IMR-90 (cell line): ENCODE results near the gene LSMEM2. TPM values are rescaled to one million over a fixed set of nuclear protein-coding genes. Genes with fewer than 3 reads are reported as not detected.

Experiments used
- ATAC-seq: fragments of 200-7000 bp; cut with Tn5 transposase; 2 replicates; pipeline ENCODE4 v1.9.1; 2020; ENCODE audit warnings: low read depth, mild to moderate bottlenecking, moderate library complexity
- BruUV-seq: library from RNA; stranded (reverse); fragments of 400-500 nt; replicated peaks from 2 replicates; lab custom pipeline; 2021; lab: Mats Ljungman, UMichigan
- CTCF ChIA-PET: fragments of 300-600 bp; formaldehyde crosslinking; extraction: SDS; loops from one replicate; lab custom pipeline; 2021; ENCODE audit warnings: antibody characterized with exemption; lab: Yijun Ruan, JAX
- POLR2A ChIA-PET: fragments of 300-600 bp; sonication (Branson Sonifier 250); formaldehyde crosslinking; loops from one replicate; lab custom pipeline; 2022; ENCODE audit warnings: antibody characterized with exemption; ENCODE audit not compliant: unreplicated experiment; lab: Charles Lee
- DNase-seq: peaks from one replicate; pipeline ENCODE4 v3.0.0; 2013
- H2AFZ ChIP-seq: replicated peaks from 2 replicates; pipeline ENCODE3; 2013; ENCODE audit warnings: low read length, mild to moderate bottlenecking; ENCODE audit not compliant: poor library complexity
- H2AK5ac ChIP-seq: 2 replicates; pipeline ENCODE4 v1.6.1; 2013; ENCODE audit warnings: low read depth, low read length, inconsistent platforms
- H2AK9ac ChIP-seq: replicated peaks from 2 replicates; pipeline ENCODE3; 2013; ENCODE audit warnings: mild to moderate bottlenecking, low read depth, low read length, moderate library complexity; ENCODE audit not compliant: poor library complexity
- H2BK120ac ChIP-seq: 2 replicates; pipeline ENCODE4 v1.6.1; 2013; ENCODE audit warnings: low read depth, low read length, inconsistent platforms
- H2BK15ac ChIP-seq: 3 replicates; pipeline ENCODE4 v1.6.1; 2013; ENCODE audit warnings: low read depth, low read length, inconsistent platforms
- H2BK20ac ChIP-seq: 2 replicates; pipeline ENCODE4 v1.6.1; 2013; ENCODE audit warnings: low read depth, mild to moderate bottlenecking, inconsistent platforms, low read length, moderate library complexity
- H2BK5ac ChIP-seq: 2 replicates; pipeline ENCODE4 v1.6.1; 2013; ENCODE audit warnings: mild to moderate bottlenecking, low read depth, low read length, inconsistent platforms; ENCODE audit not compliant: poor library complexity, severe bottlenecking
- H3K14ac ChIP-seq: replicated peaks from 2 replicates; pipeline ENCODE4 v1.6.1; 2013; ENCODE audit warnings: low read depth, low read length, inconsistent platforms
- H3K18ac ChIP-seq: 2 replicates; pipeline ENCODE4 v1.6.1; 2013; ENCODE audit warnings: low read depth, low read length, control low read depth
- H3K23ac ChIP-seq: 2 replicates; pipeline ENCODE4 v1.6.1; 2013; ENCODE audit warnings: low read depth, low read length, inconsistent platforms
- H3K27ac ChIP-seq: 2 replicates; pipeline ENCODE4 v1.5.1; 2013; ENCODE audit warnings: mild to moderate bottlenecking, control low read depth, low read length; ENCODE audit not compliant: insufficient read depth
- H3K27me3 ChIP-seq: 2 replicates; pipeline ENCODE4 v1.6.1; 2013; ENCODE audit warnings: low read length; ENCODE audit not compliant: control insufficient read depth, insufficient read depth
- H3K36me3 ChIP-seq: 2 replicates; pipeline ENCODE4 v1.6.1; 2013; ENCODE audit warnings: low read length, mixed read lengths; ENCODE audit not compliant: control insufficient read depth, insufficient read depth
- H3K4ac ChIP-seq: 2 replicates; pipeline ENCODE4 v1.6.1; 2013; ENCODE audit warnings: low read depth, low read length, inconsistent platforms
- H3K4me1 ChIP-seq: 2 replicates; pipeline ENCODE4 v1.6.1; 2013; ENCODE audit warnings: low read length, mixed read lengths; ENCODE audit not compliant: control insufficient read depth, insufficient read depth
- H3K4me2 ChIP-seq: 2 replicates; pipeline ENCODE4 v1.6.1; 2013; ENCODE audit warnings: low read depth, mild to moderate bottlenecking, control low read depth, low read length, moderate library complexity
- H3K4me3 ChIP-seq: 2 replicates; pipeline ENCODE4 v1.5.1; 2013; ENCODE audit warnings: low read depth, mild to moderate bottlenecking, control low read depth, low read length, moderate library complexity; ENCODE audit not compliant: insufficient read depth
- H3K56ac ChIP-seq: 2 replicates; pipeline ENCODE4 v1.6.1; 2013; ENCODE audit warnings: low read length, inconsistent platforms; ENCODE audit not compliant: insufficient read depth; ENCODE audit errors: extremely low read depth
- H3K79me1 ChIP-seq, 2 experiments: 2 replicates each; pipeline ENCODE4 v1.6.1; 2013; ENCODE audit warnings: low read length in 2 of 2, inconsistent platforms in 1 of 2, low read depth in 1 of 2
- H3K9ac ChIP-seq: 2 replicates; pipeline ENCODE4 v1.6.1; 2013; ENCODE audit warnings: low read depth, low read length, control low read depth
- H3K9me1 ChIP-seq: 2 replicates; pipeline ENCODE4 v1.6.1; 2013; ENCODE audit warnings: low read length, inconsistent platforms; ENCODE audit not compliant: insufficient read depth
- H3K9me3 ChIP-seq: 2 replicates; pipeline ENCODE4 v1.6.1; 2013; ENCODE audit warnings: low read length; ENCODE audit not compliant: control insufficient read depth, insufficient read depth
- H4K20me1 ChIP-seq: 2 replicates; pipeline ENCODE4 v1.6.1; 2013; ENCODE audit warnings: low read length, inconsistent platforms; ENCODE audit not compliant: insufficient read depth
- H4K5ac ChIP-seq: 2 replicates; pipeline ENCODE4 v1.6.1; 2013; ENCODE audit warnings: mild to moderate bottlenecking, low read depth, low read length, control low read depth
- H4K8ac ChIP-seq, 2 experiments: 2 replicates each; pipeline ENCODE4 v1.6.1; 2013; ENCODE audit warnings: low read depth in 2 of 2, low read length in 2 of 2, control low read depth in 1 of 2, inconsistent platforms in 1 of 2
- H4K91ac ChIP-seq: 2 replicates; pipeline ENCODE4 v1.6.1; 2013; ENCODE audit warnings: low read depth, low read length, inconsistent platforms; ENCODE audit not compliant: insufficient read depth
- FOS ChIP-seq: fragments of 150-350 bp; IDR thresholded peaks from 2 replicates; pipeline ENCODE4 v1.6.1; 2016; ENCODE audit warnings: low read depth, low read length
- WGBS, 2 experiments: methylation state at CpG; one replicate each; pipeline versions ENCODE4 v1.1.5 to v1.1.7; 2013; ENCODE audit warnings: missing lambda C conversion rate in 2 of 2; ENCODE audit not compliant: insufficient read length in 1 of 2; ENCODE audit errors: extremely low coverage in 2 of 2; 5-methylcytosine and 5-hydroxymethylcytosine counted together
- dilution Hi-C: fragments of 300-500 bp; cut with HindIII; formaldehyde crosslinking; loops from one replicate; pipeline ENCODE4 v1.14.3; 2018; ENCODE audit warnings: low sequenced_read_pairs; ENCODE audit not compliant: unreplicated experiment
- in situ Hi-C: fragments of 300-500 bp; cut with MboI; formaldehyde crosslinking; loops from 3 replicates; pipeline ENCODE4 v1.14.3; 2019; ENCODE audit warnings: low sequenced_read_pairs, inconsistent platforms, mixed read lengths
- intact Hi-C: fragments of 100-400 bp; cut with micrococcal nuclease; formaldehyde crosslinking; loops from 2 replicates; pipeline ENCODE4 v1.10.0; 2022
- polyA plus RNA-seq, 3 experiments: library from polyadenylated mRNA; depleted of rRNA; stranded (reverse); fragments of >200 nt; gene quantifications; 2 replicates each; pipeline ENCODE4 v1.2.3, GENCODE V29; 2012; ENCODE audit warnings: low replicate concordance in 1 of 3
- total RNA-seq: library from RNA; depleted of rRNA; stranded (reverse); fragments of >200 nt; gene quantifications from 2 replicates; pipeline ENCODE4 v1.2.3, GENCODE V29; 2012
- TF ChIP-seq, protein P1 (sequence below): fragments of 150-350 bp; IDR thresholded peaks from 2 replicates; pipeline ENCODE4 v1.6.1; 2017; ENCODE audit warnings: mild to moderate bottlenecking, antibody characterized with exemption, low read length, low read depth

The LSMEM2 gene
- total and polyA plus RNA-seq, 2 of the 4 experiments (the other 2 are of a cell fraction), result under 0.01 TPM; not detected in 1

DNA sequence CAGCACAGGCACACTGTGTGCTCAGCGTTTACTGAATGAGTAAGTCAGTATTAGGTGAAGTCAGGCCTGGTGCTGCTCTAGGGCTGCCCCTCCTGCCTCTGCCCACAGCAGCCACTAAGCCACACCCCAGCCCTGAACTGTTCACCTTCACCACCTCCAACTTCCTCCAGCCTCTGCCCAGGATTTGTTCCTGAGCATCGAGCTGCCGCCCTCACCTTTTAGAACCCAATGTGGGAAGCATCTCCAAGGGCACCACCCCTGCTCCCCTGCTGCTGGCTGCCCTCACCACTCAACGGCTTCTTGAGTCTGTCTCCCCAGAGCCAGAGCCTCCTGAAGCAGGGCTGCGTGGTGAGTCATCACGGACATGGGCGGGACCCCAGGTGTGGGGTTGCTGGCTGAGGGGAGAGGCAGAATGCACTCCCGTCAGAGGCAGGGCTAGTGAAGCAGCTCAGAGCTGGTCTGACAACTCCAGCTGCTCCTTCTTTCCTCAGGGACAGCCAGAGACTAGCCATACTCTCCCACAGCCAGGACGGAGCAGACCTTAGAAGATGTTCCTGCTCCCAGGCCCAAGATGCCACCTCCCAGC lies 37.9 kb downstream of the LSMEM2 start:
- Histone ChIP-seq H3K4me3 (no peak overlapping the region), H3K9ac (no peak overlapping the region), H3K14ac (no peak overlapping the region), H4K8ac (no peak overlapping the region), H2BK20ac (no peak overlapping the region), H2BK120ac (no peak overlapping the region), H2AK5ac (no peak overlapping the region), H3K23ac (no peak overlapping the region), H2BK15ac (no peak overlapping the region), H3K18ac (no peak overlapping the region), H4K91ac (no peak overlapping the region), H3K9me3 (no peaks in the 10 kb centered on the region), H3K56ac (no peak overlapping the region), H3K4me2 (no peak overlapping the region), H4K20me1 (0 out of 2 replicates have a peak, but pooled peaks cover 18% of the 10 kb centered on the region), H3K27ac (no peak overlapping the region), H3K79me1 (peaks cover 29 to 51% of the 10 kb centered on the region in 2 experiments), H3K4ac (no peak overlapping the region; the same call in 1 of the 2 replicates), H2AFZ (no peak overlapping the region), H2BK5ac (no peak overlapping the region), H3K27me3 (no peaks in the 10 kb centered on the region), H3K36me3 (peaks cover 38% of the 10 kb centered on the region), H2AK9ac (peak overlapping the region; percentile 68), H3K4me1 (peaks cover 16% of the 10 kb centered on the region), H4K5ac (no peak overlapping the region), H3K9me1 (peaks cover 23% of the 10 kb centered on the region)
- ATAC-seq (no peak), DNase-seq (peak; percentile 28)
- dilution Hi-C loops, result no loop called here
- in situ Hi-C loops, result no loop called here
- POLR2A ChIA-PET, result no interaction called here
- CTCF ChIA-PET, result no interaction called here
- 0 out of 2 replicates have a peak, but pooled peaks have one; percentile 5 for TF ChIP-seq FOS
- TF ChIP-seq, protein P1, sequence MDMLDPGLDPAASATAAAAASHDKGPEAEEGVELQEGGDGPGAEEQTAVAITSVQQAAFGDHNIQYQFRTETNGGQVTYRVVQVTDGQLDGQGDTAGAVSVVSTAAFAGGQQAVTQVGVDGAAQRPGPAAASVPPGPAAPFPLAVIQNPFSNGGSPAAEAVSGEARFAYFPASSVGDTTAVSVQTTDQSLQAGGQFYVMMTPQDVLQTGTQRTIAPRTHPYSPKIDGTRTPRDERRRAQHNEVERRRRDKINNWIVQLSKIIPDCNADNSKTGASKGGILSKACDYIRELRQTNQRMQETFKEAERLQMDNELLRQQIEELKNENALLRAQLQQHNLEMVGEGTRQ, result no peak
- no CpG with 5 or more reads among the region's 9 CpGs for WGBS, 2 experiments
- intact Hi-C loops, result no loop called here
- BruUV-seq, result no TSS peak
